PFSK-1 (cell line): ENCODE data around the gene TM4SF20.

ENCODE experiments used
- POLR2AphosphoS5 ChIP-seq: IDR thresholded peaks from 2 replicates; pipeline ENCODE4 v1.6.1; 2012; ENCODE audit warnings: low read depth, mild to moderate bottlenecking, control low read depth, low read length, moderate library complexity
- TAF1 ChIP-seq: IDR thresholded peaks from 2 replicates; pipeline ENCODE4 v1.6.1; 2012; ENCODE audit warnings: low read length, control low read depth, borderline replicate concordance; ENCODE audit not compliant: insufficient read depth

DNA sequence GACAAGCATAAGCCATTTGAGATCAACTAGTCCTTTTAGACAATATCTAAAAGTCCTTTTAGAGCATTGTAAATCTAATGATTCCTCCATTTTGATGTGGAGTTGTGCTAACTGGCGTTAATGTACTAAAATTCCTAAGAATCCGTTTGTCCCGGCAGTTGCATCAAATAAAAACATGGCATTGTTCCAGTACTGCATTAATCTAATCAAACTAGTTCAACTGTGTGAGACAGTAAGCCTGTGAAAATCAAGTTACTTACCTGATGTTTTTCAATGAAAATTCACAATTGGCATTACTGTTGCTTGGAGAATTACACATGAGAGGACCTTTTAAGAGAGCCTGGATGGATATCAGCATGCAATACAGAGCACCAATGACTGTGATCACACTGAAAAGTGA, 13.3 kb downstream of the TM4SF20 start:
- TF ChIP-seq TAF1 (no peak), POLR2AphosphoS5 (no peak)
